Measurements from ENCODE around the gene SMURF2. TPM values are rescaled to one million over a fixed set of nuclear protein-coding genes. Genes with fewer than 3 reads are reported as not detected.

SMURF2 gene
- total RNA-seq, 1 experiment from 2014 or later = 35.3 TPM

DNA sequence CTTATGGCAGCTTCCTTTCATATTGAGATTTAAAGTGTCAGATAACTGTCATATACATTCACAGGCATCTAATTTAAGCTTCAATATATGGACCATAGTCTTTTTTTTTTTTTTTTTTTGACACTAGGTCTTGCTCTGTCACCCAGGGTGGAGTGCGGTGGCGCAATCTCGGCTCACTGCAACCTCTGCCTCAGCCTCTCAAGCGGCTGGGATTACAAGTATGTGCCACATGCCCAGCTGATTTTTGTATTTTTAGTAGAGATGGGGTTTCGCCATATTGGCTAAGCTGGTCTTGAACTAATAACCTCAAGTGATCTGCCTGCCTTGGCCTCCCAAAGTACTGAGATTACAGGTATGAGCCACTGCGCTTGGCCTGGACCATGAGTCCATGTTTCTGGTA, 141.7 kb downstream of the SMURF2 start:
- H3K27ac ChIP-seq (ENCODE audit: insufficient read length, low read depth, low read length) = no peak overlapping the region
- H4K20me1 ChIP-seq (ENCODE audit: control insufficient read depth, insufficient read depth, insufficient read length) = no peaks in the 10 kb centered on the region
- DNase-seq = no peak
- Mint-ChIP-seq H3K27ac (no peak overlapping the region), H3K9me3 (no peaks in the 10 kb centered on the region), H3K36me3 (ENCODE audit: insufficient read depth in 1 of 3, low read depth in 3 of 3) (peaks cover 33 to 85% (median 69%) of the 10 kb centered on the region in 3 experiments; a peak in 6 of 7 replicates), H3K4me3 (no peak overlapping the region), H3K27me3 (ENCODE audit: low read depth) (no peaks in the 10 kb centered on the region), H3K4me1 (no peaks in the 10 kb centered on the region)
- H2BK5ac ChIP-seq (ENCODE audit: insufficient read length, low read length) = no peak overlapping the region
- no peaks in the 10 kb centered on the region for H3K27me3 ChIP-seq (ENCODE audit: insufficient read depth, low read length)
- no peaks in the 10 kb centered on the region for H3K4me1 ChIP-seq (ENCODE audit: insufficient read depth, low read length)
- H2BK20ac ChIP-seq (ENCODE audit: low read depth, low read length, poor library complexity, severe bottlenecking) = no peak overlapping the region
- no peaks in the 10 kb centered on the region for H3K23me2 ChIP-seq (ENCODE audit: insufficient read length, low read depth, low read length, poor library complexity, severe bottlenecking)
- no peak overlapping the region for H2BK12ac ChIP-seq (ENCODE audit: insufficient read length, low read depth, low read length)
- H2AK5ac ChIP-seq (ENCODE audit: insufficient read length, low read length) = no peak overlapping the region
- H3K4ac ChIP-seq (ENCODE audit: low read depth, low read length) = no peak overlapping the region
- no peak overlapping the region for H3K23ac ChIP-seq (ENCODE audit: insufficient read length, low read depth, low read length)
- H3K18ac ChIP-seq (ENCODE audit: insufficient read length, low read depth, low read length) = no peak overlapping the region
- no CpG with 5 or more reads among the region's 6 CpGs for WGBS (ENCODE audit: extremely low coverage, insufficient read length, low lambda C conversion rate)
- no peak overlapping the region for H2BK15ac ChIP-seq (ENCODE audit: low read depth, low read length)
- H3K4me2 ChIP-seq (ENCODE audit: insufficient read depth, insufficient read length, low read length) = no peak overlapping the region
- TF ChIP-seq, protein P1, sequence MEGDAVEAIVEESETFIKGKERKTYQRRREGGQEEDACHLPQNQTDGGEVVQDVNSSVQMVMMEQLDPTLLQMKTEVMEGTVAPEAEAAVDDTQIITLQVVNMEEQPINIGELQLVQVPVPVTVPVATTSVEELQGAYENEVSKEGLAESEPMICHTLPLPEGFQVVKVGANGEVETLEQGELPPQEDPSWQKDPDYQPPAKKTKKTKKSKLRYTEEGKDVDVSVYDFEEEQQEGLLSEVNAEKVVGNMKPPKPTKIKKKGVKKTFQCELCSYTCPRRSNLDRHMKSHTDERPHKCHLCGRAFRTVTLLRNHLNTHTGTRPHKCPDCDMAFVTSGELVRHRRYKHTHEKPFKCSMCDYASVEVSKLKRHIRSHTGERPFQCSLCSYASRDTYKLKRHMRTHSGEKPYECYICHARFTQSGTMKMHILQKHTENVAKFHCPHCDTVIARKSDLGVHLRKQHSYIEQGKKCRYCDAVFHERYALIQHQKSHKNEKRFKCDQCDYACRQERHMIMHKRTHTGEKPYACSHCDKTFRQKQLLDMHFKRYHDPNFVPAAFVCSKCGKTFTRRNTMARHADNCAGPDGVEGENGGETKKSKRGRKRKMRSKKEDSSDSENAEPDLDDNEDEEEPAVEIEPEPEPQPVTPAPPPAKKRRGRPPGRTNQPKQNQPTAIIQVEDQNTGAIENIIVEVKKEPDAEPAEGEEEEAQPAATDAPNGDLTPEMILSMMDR (conservative IDR thresholded peaks at IDR 0.05) = no peak
- H3K56ac ChIP-seq (ENCODE audit: insufficient read length, low read depth, low read length) = no peak overlapping the region
- no peak overlapping the region for H2AFZ ChIP-seq (ENCODE audit: low read length)
- no peaks in the 10 kb centered on the region for H3K79me2 ChIP-seq (ENCODE audit: insufficient read depth, low read length)
- peaks cover 7% of the 10 kb centered on the region for H3K79me1 ChIP-seq (ENCODE audit: insufficient read depth, low read depth, low read length, poor library complexity, severe bottlenecking)
- H3K14ac ChIP-seq (ENCODE audit: insufficient read depth, low read length) = no peak overlapping the region
- no peak overlapping the region for H4K8ac ChIP-seq (replicated peaks; ENCODE audit: insufficient read length, low read depth, low read length)
- no peak overlapping the region for H3T11ph ChIP-seq (ENCODE audit: low read length)
- H2BK120ac ChIP-seq (ENCODE audit: low read depth, low read length, poor library complexity, severe bottlenecking) = no peak overlapping the region
- no peak overlapping the region for H4K5ac ChIP-seq (ENCODE audit: insufficient read length, low read depth, low read length)
- no peak overlapping the region for H3K9ac ChIP-seq (ENCODE audit: extremely low read depth, insufficient read length, low read length)
- no peak overlapping the region for H4K91ac ChIP-seq (ENCODE audit: insufficient read length, low read depth, low read length)
- H3K9me3 ChIP-seq (ENCODE audit: control insufficient read depth, low read depth, low read length) = no peaks in the 10 kb centered on the region
